HG03565 (cell line): ENCODE results near the gene PDLIM3.
"Not testable (repeated sequence)": the region's sequence is repeated elsewhere in the genome, so short reads cannot be mapped to it uniquely, and the experiment has no call there.

Experiments
- ATAC-seq: cut with Tn5 transposase; IDR thresholded peaks from one replicate; pipeline ENCODE4 v1.9.1; 2021; ENCODE audit warnings: mild to moderate bottlenecking, moderate library complexity; ENCODE audit not compliant: unreplicated experiment

PDLIM3 gene

DNA sequence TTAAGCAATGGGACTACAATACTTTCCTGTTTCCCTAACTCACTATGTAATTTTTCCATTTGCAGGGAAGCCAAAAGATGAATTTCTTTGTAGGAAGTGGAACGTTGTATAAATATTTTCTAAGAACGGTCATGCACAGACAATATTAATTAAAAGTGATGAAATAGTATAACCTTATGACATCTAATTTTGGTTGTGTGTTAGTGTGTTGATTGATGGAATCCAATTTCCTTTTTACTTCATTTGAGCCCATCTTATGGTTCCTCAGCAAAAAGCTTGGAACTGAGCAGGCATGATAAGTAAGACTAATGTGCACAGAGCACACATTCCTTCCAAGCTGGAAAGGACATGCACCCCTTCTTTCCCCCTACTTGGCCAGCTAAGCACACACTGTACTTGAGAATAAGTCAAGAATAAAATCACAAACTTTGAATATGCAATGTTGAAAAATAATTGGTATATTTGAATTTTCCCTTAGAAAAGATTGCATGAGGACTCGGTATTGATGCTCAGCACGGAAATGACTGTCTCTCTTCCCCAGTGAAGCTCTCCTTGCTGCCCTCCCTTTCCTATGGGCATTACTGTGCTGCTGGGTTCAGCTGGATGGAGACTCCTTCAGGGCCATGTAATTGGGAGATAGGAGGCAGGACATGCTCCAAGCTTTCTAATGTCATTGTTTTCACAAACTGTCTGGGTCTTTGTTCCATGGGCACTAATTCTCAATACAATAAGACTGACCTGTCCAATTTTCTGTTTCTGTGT is 19.2 kb upstream of the PDLIM3 start:
- ATAC-seq: no peak

DNA sequence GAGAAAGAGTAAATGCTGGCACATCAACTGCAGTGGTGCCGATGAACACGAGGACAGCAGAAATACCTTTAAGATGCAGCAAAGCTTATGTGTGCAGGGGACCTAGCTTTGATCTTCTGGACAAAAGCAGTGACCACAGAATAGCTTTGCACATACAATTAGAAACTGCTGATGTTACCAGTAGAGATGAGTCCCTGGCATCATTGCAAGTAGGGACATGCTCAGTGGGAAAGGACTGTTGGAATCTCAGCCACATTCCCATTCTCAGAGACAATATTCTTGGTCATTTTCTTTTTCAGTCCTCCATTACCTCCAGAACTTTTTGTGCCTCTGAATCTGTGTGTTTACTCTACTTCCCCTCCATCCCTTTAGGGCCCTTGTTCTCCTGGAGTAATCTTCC is 16.9 kb upstream of the PDLIM3 start:
- ATAC-seq: no peak

DNA sequence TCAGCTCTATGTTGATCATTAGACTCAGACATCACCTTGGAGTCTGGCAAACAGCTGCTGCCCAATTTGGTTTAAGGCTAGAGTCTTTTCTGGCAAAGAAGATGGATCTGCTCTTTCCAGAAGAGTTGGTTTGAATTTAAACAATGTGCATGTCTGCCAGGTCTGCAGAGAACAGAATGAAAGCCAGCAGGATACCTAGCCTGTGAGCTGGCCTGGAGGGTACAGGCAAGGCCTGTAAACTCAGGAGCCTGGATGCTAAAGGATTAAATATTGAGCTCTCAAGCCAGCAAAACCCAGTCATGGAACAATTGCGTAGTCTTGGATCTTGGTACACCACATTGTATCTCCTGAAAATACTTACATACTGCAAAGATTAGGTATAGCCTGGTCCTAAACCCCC is 15.6 kb upstream of the PDLIM3 start:
- no peak for ATAC-seq

DNA sequence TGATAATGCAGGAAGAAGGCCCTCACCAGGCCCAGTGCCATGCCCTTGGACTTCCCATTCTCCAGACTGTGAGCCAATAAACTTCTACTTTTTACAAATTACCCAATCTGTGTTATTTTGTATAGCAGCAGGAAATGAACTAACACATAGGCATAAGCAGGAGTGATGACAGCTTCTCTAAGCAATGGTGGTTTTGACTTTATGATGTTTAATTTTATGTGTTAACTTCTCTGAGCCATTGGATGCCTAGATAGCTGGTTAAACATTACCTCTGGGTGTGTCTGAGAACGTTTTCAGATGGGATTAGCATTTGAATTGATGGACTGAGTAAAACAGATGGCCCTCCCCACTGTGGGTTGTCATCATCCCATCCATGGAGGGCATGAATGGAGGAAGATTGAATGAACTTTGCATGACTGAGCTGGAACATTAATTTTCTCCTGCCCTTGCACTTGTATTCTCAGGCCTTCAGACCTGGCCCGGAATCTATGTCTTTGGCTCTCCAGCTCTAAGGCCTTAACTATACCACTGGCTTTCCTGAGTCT is 13.9 kb upstream of the PDLIM3 start:
- ATAC-seq: no peak

DNA sequence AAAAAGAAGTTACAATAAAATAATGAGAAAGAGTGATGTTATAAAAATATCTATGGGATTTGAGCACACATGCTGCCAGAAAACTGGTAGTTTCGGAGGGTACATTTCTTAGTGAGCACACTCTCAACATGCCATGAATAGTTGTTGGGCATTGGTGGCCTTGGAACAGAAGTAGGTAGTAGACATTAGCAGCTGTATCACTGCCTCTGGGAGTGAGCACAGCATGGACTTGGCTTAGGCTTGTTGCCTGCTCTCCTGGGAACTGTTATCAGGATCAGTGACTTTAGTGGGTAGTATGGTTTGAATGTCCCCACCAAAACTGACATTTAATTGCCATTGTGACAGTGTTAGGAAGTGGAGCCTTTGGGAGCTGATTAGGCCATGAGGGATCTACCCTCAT is 13.3 kb upstream of the PDLIM3 start:
- no peak for ATAC-seq

DNA sequence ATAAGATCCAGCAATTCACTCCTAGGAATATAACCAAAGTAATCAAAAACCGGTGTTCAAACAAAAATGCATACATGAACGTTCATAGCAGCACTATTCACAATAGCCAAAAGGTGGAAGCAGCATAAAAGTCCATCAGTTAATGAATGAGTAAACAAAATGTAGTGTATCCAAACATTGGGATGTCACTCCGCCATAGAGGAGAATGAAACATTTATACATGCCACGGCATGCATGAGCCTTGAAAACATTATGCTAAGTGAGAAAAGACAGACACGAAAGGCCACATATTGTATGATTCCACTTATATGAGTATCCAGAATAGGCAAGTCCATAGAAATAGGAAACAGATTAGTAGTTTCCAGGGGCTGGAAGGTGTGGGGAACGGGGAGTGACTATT is 11.0 kb upstream of the PDLIM3 start:
- ATAC-seq: no peak

DNA sequence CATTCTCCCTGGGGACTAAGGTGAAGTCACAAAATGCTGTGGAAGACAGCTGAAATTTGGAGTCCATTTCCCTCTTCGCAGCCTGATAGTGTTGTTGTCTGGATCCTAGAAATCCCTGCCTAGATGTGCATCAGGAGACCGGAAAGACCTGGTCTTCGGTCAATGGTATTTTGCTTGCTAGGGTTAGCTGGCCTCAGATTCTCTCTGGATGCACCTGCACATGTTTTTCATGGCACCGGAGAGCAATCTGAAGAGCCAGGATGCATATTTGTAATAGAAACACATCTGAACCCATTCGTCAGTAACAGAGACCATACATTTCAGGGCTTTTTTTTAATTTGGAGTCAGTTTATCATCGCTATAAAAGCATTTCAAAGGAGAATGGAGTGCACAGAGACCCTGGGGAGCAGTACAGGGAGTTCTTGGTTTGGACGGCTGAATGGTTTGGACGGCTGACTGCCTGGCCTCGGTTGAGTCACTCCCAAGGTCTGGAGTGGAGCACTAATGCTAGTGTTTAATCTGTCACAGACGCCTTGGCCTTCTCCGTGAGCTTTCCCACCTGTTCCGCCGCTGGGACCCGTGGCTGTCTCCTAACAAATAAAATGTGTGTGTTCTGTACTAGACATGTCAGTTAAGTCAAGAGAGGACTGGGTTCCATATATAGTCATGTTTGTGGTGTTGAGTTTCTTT is 7.5 kb upstream of the PDLIM3 start:
- ATAC-seq: no peak

DNA sequence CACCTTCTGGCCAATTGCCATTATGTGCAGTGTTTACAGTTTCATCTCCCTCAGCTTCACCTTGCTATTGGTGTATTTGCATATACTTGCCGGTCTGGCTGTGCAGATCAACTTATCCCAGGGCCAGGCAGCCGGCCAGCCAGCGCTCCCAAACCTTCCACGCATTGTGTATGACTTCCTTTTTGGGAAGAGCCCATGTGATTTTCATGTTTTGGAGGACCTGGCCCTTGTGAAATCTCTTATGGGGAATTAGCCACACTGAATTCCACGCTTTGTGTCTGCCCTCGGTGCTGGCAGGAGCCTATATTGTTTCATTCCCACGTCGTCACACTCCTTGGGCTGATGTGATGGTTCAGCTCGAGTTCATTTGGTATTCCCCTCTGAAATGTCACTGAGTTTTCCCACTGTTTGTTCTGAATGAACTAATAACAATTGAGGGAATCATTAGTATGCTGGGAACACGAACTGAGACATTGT is 6.0 kb upstream of the PDLIM3 start:
- no peak for ATAC-seq

DNA sequence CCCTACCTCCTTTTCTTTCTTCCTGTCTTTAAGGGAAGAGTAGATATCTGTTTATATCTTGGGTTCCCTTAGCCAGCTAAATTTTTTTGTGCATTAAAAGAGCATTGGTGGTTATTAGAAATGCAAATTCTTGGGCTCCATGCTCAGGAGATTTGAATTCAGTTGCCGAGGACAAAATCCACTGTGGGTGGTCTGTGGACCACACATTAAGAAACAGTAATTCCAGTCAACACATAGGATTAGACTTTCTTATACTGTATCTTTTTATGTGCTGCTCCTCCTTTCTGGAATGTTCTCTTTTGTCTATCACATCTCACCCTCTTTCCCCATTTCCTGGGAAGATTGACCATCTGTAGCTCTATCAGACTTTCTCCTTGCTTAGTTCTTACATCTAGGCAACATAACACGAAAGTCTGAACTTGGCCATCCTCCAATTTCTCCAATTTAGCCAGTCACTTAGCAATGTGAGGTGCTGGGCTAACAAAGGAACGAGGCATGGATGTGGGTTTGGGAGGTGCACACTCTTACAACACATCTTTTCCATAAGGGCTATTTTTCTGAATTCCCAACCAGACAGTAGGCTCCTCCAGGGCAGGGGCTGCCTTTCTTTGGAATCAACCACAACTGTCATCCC is 5.3 kb upstream of the PDLIM3 start:
- no peak for ATAC-seq

DNA sequence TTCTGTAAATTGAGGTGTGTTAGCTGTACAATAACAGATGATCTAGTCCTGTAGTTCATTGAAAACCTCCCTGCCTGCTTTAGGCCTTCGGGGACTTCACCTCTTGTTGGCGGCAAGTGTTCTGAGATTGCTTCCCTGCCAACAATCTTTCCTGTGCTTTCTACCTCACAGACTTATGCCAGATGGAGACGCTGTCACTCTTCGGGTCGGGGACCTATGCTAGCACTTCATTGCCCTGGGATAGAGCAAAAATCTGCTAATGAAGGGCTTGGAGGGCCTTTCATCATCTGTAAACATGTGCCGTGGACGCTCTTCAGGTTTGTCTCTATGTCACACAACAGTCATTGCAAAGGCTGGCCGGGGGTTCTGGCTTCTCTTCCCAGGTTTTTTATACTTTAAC is 4.7 kb upstream of the PDLIM3 start:
- ATAC-seq: no peak

DNA sequence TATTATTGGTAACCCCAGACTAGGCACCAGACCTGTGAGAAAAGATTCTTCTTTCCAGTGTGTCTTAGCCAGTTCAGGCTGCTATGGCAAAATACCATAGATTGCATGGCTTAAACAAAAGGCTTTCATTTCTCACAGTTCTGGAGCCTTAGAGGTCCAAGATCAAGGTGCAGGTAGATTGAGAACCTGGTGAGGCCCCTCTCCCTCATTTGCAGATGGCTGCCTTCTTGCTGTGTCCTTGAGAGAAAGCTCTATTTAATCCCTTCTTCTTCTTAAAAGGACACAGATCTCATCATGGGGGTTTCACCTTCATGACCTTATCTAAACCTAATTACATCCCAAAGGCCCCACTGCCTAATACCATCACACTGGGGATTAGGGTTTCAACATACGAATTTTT is 3.5 kb upstream of the PDLIM3 start:
- no peak for ATAC-seq

DNA sequence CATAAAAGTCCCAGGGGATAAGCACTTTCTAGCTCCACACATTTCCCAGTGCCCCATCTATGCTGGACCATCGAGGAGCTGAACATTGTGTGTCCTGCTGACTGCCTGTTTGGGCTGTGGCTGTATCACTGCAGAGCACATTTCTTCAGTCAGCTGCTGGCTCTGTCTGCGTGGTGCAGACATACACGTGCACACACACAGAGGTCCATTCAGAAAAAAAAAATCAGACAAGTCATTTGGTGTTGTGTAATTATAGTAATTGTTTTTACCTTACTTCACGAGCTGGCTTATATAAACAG is 1.1 kb upstream of the PDLIM3 start:
- no peak for ATAC-seq

DNA sequence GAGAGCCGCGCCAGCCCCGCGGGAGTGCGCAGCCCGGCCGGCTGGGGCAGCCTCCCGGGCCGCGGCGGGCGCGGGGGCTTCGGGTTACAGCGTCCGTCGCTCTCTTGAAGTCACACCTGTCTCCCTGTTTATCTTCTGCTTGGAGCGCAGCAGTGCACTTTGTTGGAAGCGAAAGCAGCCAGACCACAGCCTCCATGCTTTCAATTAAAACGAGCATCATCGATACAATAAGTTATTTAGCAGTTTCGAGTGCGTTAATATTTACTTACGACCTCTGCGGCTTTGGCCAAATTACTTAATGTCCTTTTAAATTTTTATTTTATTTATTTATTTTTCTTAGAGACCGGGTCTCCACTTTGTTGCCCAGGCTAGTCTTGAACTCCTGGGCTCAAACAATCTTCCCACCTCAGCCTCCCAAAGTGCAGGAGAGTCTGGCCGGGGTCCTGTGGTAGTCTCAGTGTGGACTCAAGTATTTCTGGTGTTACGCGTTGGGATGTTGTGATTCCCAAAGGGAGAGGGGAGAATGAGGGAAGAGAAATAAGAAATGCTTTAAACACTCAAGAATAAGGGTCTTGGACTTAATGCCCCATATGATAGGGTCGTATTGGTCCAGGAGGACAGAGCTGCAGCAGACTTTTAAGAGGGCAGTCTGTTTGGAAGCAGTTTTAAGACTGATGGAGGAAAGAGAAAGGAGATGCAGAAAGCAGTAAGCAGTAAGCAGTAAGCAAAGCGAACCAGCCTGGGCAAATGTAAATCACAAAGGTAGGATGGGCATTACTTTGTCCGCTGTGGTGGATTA is 504 bp upstream of the PDLIM3 start:
- ATAC-seq: no peak

DNA sequence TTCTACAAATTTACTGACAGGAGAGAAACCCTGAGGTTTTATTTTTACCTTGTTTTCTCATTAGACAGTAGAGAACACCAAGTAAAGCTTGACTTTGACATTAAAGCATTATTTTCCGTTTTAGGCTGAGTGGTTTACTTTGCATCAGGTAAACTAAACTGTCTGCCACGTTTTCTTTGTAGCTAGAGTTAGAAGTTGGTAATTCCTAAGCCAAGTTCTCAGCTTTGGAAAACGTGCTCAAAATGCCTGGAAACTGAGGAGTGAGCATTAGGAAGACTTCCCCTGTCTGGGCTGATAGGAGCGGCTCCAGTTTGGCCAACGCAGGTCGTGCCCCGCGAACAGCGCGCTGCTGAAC is 819 bp downstream of the PDLIM3 start:
- no peak for ATAC-seq

DNA sequence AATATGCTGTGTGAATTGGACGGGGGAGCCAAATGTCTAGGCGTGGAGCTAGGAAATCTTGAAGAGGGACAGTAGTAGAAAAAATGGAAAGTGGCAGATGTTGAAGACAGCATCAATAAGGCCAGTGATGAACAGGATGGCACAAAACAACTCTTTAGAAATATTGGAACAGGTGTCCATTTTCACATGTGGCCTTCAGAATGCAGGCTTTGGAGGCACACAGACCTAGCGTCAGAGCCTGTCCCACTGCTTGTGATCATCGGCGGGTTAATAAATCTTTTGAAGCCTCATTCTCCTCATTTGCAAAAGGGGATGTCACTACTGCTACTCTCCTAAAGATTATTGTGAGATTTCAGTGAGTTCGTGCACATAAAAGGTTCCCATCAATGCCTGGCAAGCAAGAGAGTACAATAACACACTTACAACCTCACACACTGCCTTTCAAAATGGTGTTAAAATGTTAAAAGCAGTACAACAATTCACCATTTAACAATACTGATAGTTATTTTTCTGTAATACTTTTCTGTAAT is 2.4 kb downstream of the PDLIM3 start:
- ATAC-seq: no peak

DNA sequence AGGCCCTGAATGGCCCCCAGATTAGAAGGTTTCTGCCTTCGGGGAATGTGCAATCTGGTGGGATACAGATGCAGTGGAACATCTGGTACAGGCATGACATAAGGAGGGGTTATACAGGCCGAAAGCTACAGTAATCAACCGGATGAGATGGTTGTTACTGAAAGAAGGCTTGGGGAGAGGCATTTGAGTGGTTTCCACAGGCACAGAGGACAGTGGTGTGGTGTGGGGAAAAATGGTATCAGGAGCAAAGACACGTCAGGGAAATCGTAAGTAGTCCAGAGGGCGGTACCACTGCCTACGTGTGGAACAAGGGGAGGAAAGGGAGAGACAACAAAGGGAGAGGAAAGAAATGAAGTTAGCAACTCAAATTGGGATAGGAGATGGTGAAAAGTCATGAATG is 3.0 kb downstream of the PDLIM3 start:
- ATAC-seq: no peak

DNA sequence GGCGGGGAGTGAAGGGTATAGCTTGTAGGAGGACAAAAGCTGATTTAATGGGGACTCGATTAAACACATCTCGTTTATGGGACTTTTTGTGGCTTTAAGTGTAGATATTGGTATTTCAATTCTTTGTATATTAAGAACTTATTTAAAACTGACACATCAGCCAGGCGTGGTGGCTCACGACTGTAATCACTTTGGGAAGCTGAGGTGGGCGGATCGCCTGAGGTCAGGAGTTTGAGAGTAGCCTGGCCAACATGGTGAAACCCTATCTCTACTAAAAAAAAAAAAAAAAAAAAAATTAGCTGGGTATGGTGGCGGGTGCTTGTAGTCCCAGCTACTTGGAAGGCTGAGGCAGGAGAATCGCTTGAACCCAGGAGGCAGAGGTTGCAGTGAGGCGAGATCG is 3.7 kb downstream of the PDLIM3 start:
- ATAC-seq: not testable (repeated sequence)

DNA sequence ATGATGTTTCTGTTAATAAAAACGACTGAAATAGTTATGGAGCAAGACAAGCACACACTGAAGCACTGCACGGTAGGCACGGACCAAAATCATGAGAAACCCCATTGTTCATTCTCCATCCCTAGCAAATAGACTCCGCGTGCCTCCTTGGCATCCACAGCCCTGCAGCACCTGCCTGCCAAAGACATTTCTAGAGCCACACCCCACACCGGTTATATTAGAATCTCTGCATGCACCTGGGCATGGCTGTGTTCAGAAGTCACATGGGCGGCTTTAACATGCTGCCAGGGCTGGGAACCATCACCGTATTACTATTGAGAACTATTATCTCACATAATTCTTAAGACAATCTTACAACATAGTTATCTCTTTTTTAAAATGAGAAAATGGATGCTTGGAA is 5.9 kb downstream of the PDLIM3 start:
- ATAC-seq: no peak

DNA sequence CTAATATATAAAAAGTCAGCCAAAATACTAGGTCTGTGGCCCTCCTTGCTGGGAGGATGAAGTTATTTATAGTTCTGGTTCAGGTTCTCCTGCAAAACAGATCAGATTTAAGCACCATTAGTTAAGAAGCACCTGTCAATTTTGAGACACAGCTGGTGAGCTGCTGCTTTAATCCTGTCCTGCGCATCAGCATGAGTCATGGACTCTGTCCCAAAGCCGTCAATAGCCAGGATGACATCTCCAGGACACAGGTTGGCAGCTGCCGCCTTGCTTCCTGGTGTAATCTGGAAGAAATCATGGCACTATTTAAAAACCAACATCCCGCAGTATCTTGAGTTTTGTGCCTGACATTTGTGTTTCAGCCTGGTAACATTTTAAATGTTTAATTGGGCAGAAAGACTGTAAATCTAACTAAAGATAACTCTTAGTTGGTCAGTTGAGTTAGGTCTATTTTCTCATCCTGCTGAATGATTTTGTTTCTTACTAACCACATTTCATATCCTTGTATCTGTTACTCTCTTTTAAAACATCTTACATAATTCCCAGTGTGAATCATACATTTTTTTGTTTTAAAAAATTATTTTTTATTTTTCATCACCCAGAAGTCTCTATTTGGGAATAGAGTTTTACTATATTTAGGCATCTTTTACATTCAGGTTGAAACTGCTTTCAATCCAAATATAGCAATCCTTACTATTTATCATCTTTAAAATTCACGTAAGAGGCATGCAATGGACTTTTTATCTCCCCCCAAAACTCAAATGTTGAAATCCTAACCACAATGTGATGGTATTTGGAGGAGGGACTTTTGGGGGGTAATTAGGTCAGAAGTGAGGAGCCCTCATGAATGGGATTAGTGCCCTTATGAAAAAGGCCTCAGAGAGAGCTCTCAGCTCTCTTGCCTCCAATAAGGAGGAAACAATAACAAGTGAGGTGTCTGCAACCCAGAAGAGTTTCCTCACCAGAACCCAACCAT is 10.1 kb downstream of the PDLIM3 start:
- ATAC-seq: no peak

DNA sequence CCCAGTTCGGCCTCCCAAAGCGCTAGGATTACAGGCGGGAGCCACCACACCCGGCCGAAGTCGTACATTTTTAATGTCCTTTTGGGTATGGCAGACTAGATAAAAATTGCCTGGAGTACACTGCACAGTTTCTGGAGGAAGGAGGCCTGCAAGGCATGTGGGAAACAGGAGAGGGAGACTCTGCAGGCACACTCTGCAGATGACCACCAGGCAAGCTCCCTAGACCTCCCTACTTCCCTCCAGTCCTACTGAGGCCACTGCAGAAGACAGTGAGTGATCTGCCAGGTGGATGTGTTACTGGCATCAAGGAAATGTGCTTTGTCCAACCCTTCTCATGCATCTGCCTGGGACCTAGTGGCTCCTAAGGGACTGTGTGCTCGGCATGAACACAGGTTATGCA is 11.4 kb downstream of the PDLIM3 start:
- no peak for ATAC-seq
